PFSK-1 (cell line): ENCODE results near the gene IGSF21.

Source experiments
- FOXP2 ChIP-seq: optimal IDR thresholded peaks from 2 replicates; pipeline ENCODE3; 2011; ENCODE audit warnings: borderline replicate concordance, control low read depth, inconsistent platforms; ENCODE audit not compliant: insufficient read depth; ENCODE audit errors: extremely low read length, extremely low read depth
- POLR2AphosphoS5 ChIP-seq: IDR thresholded peaks from 2 replicates; pipeline ENCODE4 v1.6.1; 2012; ENCODE audit warnings: low read depth, mild to moderate bottlenecking, control low read depth, low read length, moderate library complexity
- REST ChIP-seq, 2 experiments: IDR thresholded peaks; 2 replicates each; pipeline versions ENCODE4 v1.6.1 to v1.8.0; 2011 to 2012; ENCODE audit warnings: low read depth in 2 of 2, low read length in 2 of 2, control low read depth in 1 of 2, inconsistent platforms in 1 of 2, mild to moderate bottlenecking in 1 of 2, moderate library complexity in 1 of 2; ENCODE audit not compliant: insufficient read depth in 1 of 2
- SIN3A ChIP-seq: IDR thresholded peaks from 2 replicates; pipeline ENCODE4 v1.6.1; 2012; ENCODE audit warnings: mild to moderate bottlenecking, low read length, moderate library complexity, borderline replicate concordance; ENCODE audit not compliant: insufficient read depth
- TAF1 ChIP-seq: IDR thresholded peaks from 2 replicates; pipeline ENCODE4 v1.6.1; 2012; ENCODE audit warnings: low read length, control low read depth, borderline replicate concordance; ENCODE audit not compliant: insufficient read depth

Gene IGSF21

GRCh38 chr1:18342744-18343143 is 235.1 kb downstream of the IGSF21 start:
- TF ChIP-seq POLR2AphosphoS5 (no peak), FOXP2 (no peak), REST (IDR thresholded peaks at IDR 0.05; ENCODE audit: insufficient read depth in 1 of 2, low read depth in 2 of 2, low read length in 2 of 2) (no peak), SIN3A (no peak), TAF1 (no peak)

GRCh38 chr1:18343581-18343980 is 236.0 kb downstream of the IGSF21 start:
- TF ChIP-seq FOXP2 (no peak), REST (IDR thresholded peaks at IDR 0.05; ENCODE audit: insufficient read depth in 1 of 2, low read depth in 2 of 2, low read length in 2 of 2) (no peak), POLR2AphosphoS5 (no peak)

- no peak for TF ChIP-seq TAF1
- no peak for TF ChIP-seq REST (IDR thresholded peaks at IDR 0.05; ENCODE audit: insufficient read depth in 1 of 2, low read depth in 2 of 2, low read length in 2 of 2)
- no peak for TF ChIP-seq FOXP2
- no peak for TF ChIP-seq POLR2AphosphoS5
- no peak for TF ChIP-seq SIN3A
These were observed 237.2 kb downstream of the IGSF21 start for GRCh38 chr1:18344755-18345154.

GRCh38 chr1:18347559-18347958 is 240.0 kb downstream of the IGSF21 start:
- TF ChIP-seq SIN3A (no peak), FOXP2 (no peak)

GRCh38 chr1:18348354-18348753 is 240.8 kb downstream of the IGSF21 start:
- TF ChIP-seq SIN3A (no peak), FOXP2 (no peak), TAF1 (no peak), POLR2AphosphoS5 (no peak), REST (IDR thresholded peaks at IDR 0.05; ENCODE audit: insufficient read depth in 1 of 2, low read depth in 2 of 2, low read length in 2 of 2) (no peak)
